DND-41 (cell line): ENCODE results near the gene LYPD6B.

Experiments
- CTCF ChIP-seq: IDR thresholded peaks from 2 replicates; pipeline ENCODE4 v1.5.1; 2012; ENCODE audit warnings: borderline replicate concordance, low read length, moderate library complexity, mild to moderate bottlenecking; ENCODE audit not compliant: poor library complexity, severe bottlenecking; ENCODE audit errors: extremely low read depth
- EZH2 ChIP-seq: IDR thresholded peaks from 3 replicates; pipeline ENCODE4 v1.6.1; 2012; ENCODE audit warnings: borderline replicate concordance, low read depth, mild to moderate bottlenecking, moderate library complexity, low read length, inconsistent platforms; ENCODE audit not compliant: severe bottlenecking

- TF ChIP-seq CTCF (no peak), EZH2 (no peak)
Observed at GRCh38 chr2:149004836-149005235, 33.7 kb upstream of the LYPD6B start.
